ENCODE measurements around the gene OXT.

GRCh38 chr20:3047486-3048419 lies 23.7 kb upstream of the OXT start:
- TF ChIP-seq REST (IDR thresholded peaks at IDR 0.05; ENCODE audit: borderline replicate concordance in 1 of 2, low read depth in 1 of 2, low read length in 2 of 2) (no peak), SYNCRIP (IDR thresholded peaks at IDR 0.05; ENCODE audit: insufficient read depth, low read depth, low read length) (no peak), CTCF (CRISPR knock-in tag; IDR thresholded peaks at IDR 0.05) (no peak), IRF9 (CRISPR knock-in tag; IDR thresholded peaks at IDR 0.05; ENCODE audit: borderline replicate concordance) (no peak), CHD4 (IDR thresholded peaks at IDR 0.05; ENCODE audit: borderline replicate concordance, low read length) (no peak), POLR2A (IDR thresholded peaks at IDR 0.05; ENCODE audit: insufficient read depth in 1 of 2, low read depth in 2 of 2, low read length in 2 of 2) (no peak; a peak in 3 of 4 replicates)
